Trophoblast cell (in vitro differentiated cells and primary cell): ENCODE results near the gene DLGAP1.

ENCODE experiments used
- DNase-seq, 2 donors: peaks; one replicate each; pipeline ENCODE4 v3.0.0-alpha.2; 2016
- H2AFZ ChIP-seq: 2 replicates; pipeline ENCODE4 v1.6.1; 2013; ENCODE audit warnings: low read length, moderate library complexity, mild to moderate bottlenecking; ENCODE audit not compliant: insufficient read depth, poor library complexity
- H2AK5ac ChIP-seq: 2 replicates; pipeline ENCODE4 v1.6.1; 2013; ENCODE audit warnings: mild to moderate bottlenecking, low read length
- H2BK120ac ChIP-seq: 2 replicates; pipeline ENCODE4 v1.6.1; 2013; ENCODE audit warnings: low read length, mild to moderate bottlenecking, moderate library complexity; ENCODE audit not compliant: insufficient read depth, poor library complexity
- H2BK12ac ChIP-seq: 2 replicates; pipeline ENCODE4 v1.6.1; 2013; ENCODE audit warnings: mild to moderate bottlenecking, low read length, moderate library complexity
- H2BK5ac ChIP-seq: 2 replicates; pipeline ENCODE4 v1.6.1; 2013; ENCODE audit warnings: low read length, low read depth, moderate library complexity, mild to moderate bottlenecking; ENCODE audit not compliant: poor library complexity
- H3K14ac ChIP-seq: 2 replicates; pipeline ENCODE4 v1.6.1; 2013; ENCODE audit warnings: mild to moderate bottlenecking, low read length
- H3K18ac ChIP-seq: 2 replicates; pipeline ENCODE4 v1.6.1; 2013; ENCODE audit warnings: mild to moderate bottlenecking, low read length
- H3K23ac ChIP-seq: 2 replicates; pipeline ENCODE4 v1.6.1; 2013; ENCODE audit warnings: low read length
- H3K27ac ChIP-seq: 2 replicates; pipeline ENCODE4 v1.5.1; 2013; ENCODE audit warnings: low read depth, mild to moderate bottlenecking, inconsistent platforms, low read length, moderate library complexity
- H3K27me3 ChIP-seq: 2 replicates; pipeline ENCODE4 v1.6.1; 2013; ENCODE audit warnings: inconsistent platforms, mild to moderate bottlenecking, low read length, moderate library complexity; ENCODE audit not compliant: insufficient read depth
- H3K36me3 ChIP-seq, 2 experiments: 1 replicate in 1 of 2; 2 replicates in 1 of 2; pipeline ENCODE4 v1.6.1; 2013; ENCODE audit warnings: low read length in 2 of 2, mild to moderate bottlenecking in 2 of 2, moderate library complexity in 1 of 2; ENCODE audit not compliant: insufficient read depth in 2 of 2, control insufficient read depth in 1 of 2
- H3K4ac ChIP-seq: 2 replicates; pipeline ENCODE4 v1.6.1; 2013; ENCODE audit warnings: low read depth, mild to moderate bottlenecking, low read length, moderate library complexity
- H3K4me1 ChIP-seq, 2 experiments: 1 replicate in 1 of 2; 2 replicates in 1 of 2; pipeline ENCODE4 v1.6.1; 2013; ENCODE audit warnings: low read length in 2 of 2, mild to moderate bottlenecking in 2 of 2, moderate library complexity in 1 of 2; ENCODE audit not compliant: insufficient read depth in 2 of 2, control insufficient read depth in 1 of 2
- H3K4me2 ChIP-seq: 2 replicates; pipeline ENCODE4 v1.6.1; 2013; ENCODE audit warnings: inconsistent platforms, mild to moderate bottlenecking, low read length, moderate library complexity
- H3K4me3 ChIP-seq: 2 replicates; pipeline ENCODE4 v1.5.1; 2013; ENCODE audit warnings: mild to moderate bottlenecking, low read depth, low read length, inconsistent platforms
- H3K79me1 ChIP-seq: one replicate; pipeline ENCODE4 v1.6.1; 2013; ENCODE audit warnings: low read length
- H3K79me2 ChIP-seq: 2 replicates; pipeline ENCODE4 v1.6.1; 2013; ENCODE audit warnings: low read length, mild to moderate bottlenecking; ENCODE audit not compliant: control insufficient read depth, insufficient read depth, poor library complexity
- H3K9ac ChIP-seq: 2 replicates; pipeline ENCODE4 v1.6.1; 2013; ENCODE audit warnings: mild to moderate bottlenecking, low read length
- H3K9me3 ChIP-seq: 2 replicates; pipeline ENCODE4 v1.6.1; 2013; ENCODE audit warnings: low read depth, mild to moderate bottlenecking, control low read depth, inconsistent platforms, low read length; ENCODE audit not compliant: insufficient read depth
- H4K12ac ChIP-seq: 2 replicates; pipeline ENCODE4 v1.6.1; 2013; ENCODE audit warnings: low read depth, mild to moderate bottlenecking, low read length, moderate library complexity
- H4K8ac ChIP-seq: 2 replicates; pipeline ENCODE4 v1.6.1; 2013; ENCODE audit warnings: low read depth, mild to moderate bottlenecking, low read length, moderate library complexity
- H4K91ac ChIP-seq: one replicate; pipeline ENCODE4 v1.6.1; 2013; ENCODE audit warnings: low read depth, mild to moderate bottlenecking, low read length, moderate library complexity
- WGBS: extraction: QIAGEN DNeasy Blood & Tissue Kit; methylation state at CpG from one replicate; pipeline ENCODE4 v1.1.7; 2013; ENCODE audit warnings: missing lambda C conversion rate; ENCODE audit not compliant: insufficient read length, insufficient coverage; ENCODE audit errors: extremely low coverage; 5-methylcytosine and 5-hydroxymethylcytosine counted together

Gene DLGAP1

GRCh38 chr18:3671176-3671575 is 783.9 kb downstream of the DLGAP1 start:
- no peaks in the 10 kb centered on the region for H3K79me2 ChIP-seq
- H2BK12ac ChIP-seq: no peak overlapping the region
- no peaks in the 10 kb centered on the region for H3K27me3 ChIP-seq
- H3K18ac ChIP-seq: no peak overlapping the region
- no peak overlapping the region for H3K4ac ChIP-seq
- no peak overlapping the region for H3K23ac ChIP-seq
- no peak overlapping the region for H3K4me2 ChIP-seq
- no peak overlapping the region for H3K9ac ChIP-seq
- WGBS: no CpG with 5 or more reads among the region's 2 CpGs
- no peak overlapping the region for H2BK120ac ChIP-seq
- no peak overlapping the region for H3K14ac ChIP-seq
- no peak overlapping the region for H3K4me3 ChIP-seq
- DNase-seq: no peak
- H2AFZ ChIP-seq: no peak overlapping the region
- H3K36me3 ChIP-seq: no peaks in the 10 kb centered on the region
- H4K12ac ChIP-seq: no peak overlapping the region
- H4K91ac ChIP-seq: no peak overlapping the region
- no peaks in the 10 kb centered on the region for H3K4me1 ChIP-seq
- H2BK5ac ChIP-seq: no peak overlapping the region
- no peaks in the 10 kb centered on the region for H3K9me3 ChIP-seq
- no peaks in the 10 kb centered on the region for H3K79me1 ChIP-seq
- no peak overlapping the region for H3K27ac ChIP-seq
- no peak overlapping the region for H2AK5ac ChIP-seq
- no peak overlapping the region for H4K8ac ChIP-seq

GRCh38 chr18:3669376-3669775 is 785.7 kb downstream of the DLGAP1 start:
- H4K8ac ChIP-seq: no peak overlapping the region
- no peak overlapping the region for H2BK120ac ChIP-seq
- H4K12ac ChIP-seq: no peak overlapping the region
- H3K4me1 ChIP-seq: peaks cover under 1 to 2% of the 10 kb centered on the region in 2 experiments
- no peak overlapping the region for H3K18ac ChIP-seq
- H2BK12ac ChIP-seq: no peak overlapping the region
- H4K91ac ChIP-seq: no peak overlapping the region
- no peaks in the 10 kb centered on the region for H3K9me3 ChIP-seq
- no peaks in the 10 kb centered on the region for H3K27me3 ChIP-seq
- H3K9ac ChIP-seq: no peak overlapping the region
- H3K27ac ChIP-seq: no peak overlapping the region
- no peak overlapping the region for H2BK5ac ChIP-seq
- no peak for DNase-seq
- no peaks in the 10 kb centered on the region for H3K79me2 ChIP-seq
- peaks cover 10% of the 10 kb centered on the region for H3K79me1 ChIP-seq
- no peak overlapping the region for H2AFZ ChIP-seq
- no peak overlapping the region for H3K4me2 ChIP-seq
- no peak overlapping the region for H2AK5ac ChIP-seq
- no peak overlapping the region for H3K4me3 ChIP-seq
- no peaks in the 10 kb centered on the region for H3K36me3 ChIP-seq
- no CpG with 5 or more reads among the region's 17 CpGs for WGBS
- H3K14ac ChIP-seq: no peak overlapping the region
- H3K23ac ChIP-seq: no peak overlapping the region
- no peak overlapping the region for H3K4ac ChIP-seq

DNA sequence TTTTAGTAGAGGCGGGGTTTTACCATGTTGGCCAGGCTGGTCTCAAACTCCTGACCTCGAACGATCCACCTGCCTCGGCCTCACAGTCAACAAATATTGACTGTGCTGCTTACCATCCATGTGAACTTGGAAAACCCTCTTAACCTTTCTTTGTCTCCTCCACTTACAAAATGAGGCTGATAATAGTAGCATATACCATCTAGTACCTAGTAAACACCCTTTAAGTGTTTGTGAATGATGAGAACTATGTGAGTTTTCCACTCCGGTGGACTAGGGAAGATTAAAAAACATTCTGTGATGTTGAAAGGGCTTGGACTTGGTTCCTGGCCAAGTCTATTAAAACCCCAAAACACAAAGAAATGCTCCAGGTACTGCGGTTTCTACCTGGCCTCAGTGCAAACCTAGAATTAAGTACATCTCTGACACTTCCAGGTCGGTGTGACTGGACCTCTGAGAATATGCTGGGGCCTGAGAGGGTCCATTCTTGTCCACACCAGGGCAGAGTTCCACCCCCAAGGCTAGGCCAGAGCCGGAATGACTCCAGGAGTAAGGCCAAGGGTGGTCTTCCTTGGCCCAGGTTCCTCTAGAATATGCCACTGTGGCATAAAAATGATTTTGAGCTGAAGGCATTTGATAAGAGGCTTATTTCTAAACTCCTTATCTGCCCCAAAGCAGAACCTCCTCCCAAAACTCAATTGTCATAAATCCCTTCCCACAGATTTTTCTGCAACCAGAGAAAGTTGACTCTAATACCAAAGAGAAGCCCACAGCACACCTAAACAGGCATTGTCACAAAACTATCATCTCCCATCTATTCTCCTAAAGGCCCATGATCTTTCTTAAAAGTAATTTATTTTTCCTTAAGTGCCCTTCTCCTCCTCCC is 787.6 kb downstream of the DLGAP1 start:
- Histone ChIP-seq H4K12ac (no peak overlapping the region), H3K14ac (no peak overlapping the region), H3K27me3 (no peaks in the 10 kb centered on the region), H3K79me1 (peaks cover 11% of the 10 kb centered on the region), H3K4me1 (peaks cover 2 to 4% of the 10 kb centered on the region in 2 experiments), H2BK12ac (peak overlapping the region; percentile 95), H3K18ac (no peak overlapping the region), H3K4me3 (no peak overlapping the region), H3K36me3 (no peaks in the 10 kb centered on the region), H2BK5ac (peak overlapping the region; percentile 9), H3K23ac (no peak overlapping the region), H3K9ac (no peak overlapping the region), H4K8ac (no peak overlapping the region), H2BK120ac (peak overlapping the region; percentile 63), H4K91ac (peak overlapping the region; percentile 70), H2AFZ (no peak overlapping the region), H3K4me2 (no peak overlapping the region), H3K4ac (no peak overlapping the region), H3K9me3 (no peaks in the 10 kb centered on the region), H2AK5ac (peak overlapping the region; percentile 68), H3K79me2 (peaks cover 1% of the 10 kb centered on the region), H3K27ac (no peak overlapping the region)
- no CpG with 5 or more reads among the region's 8 CpGs for WGBS
- DNase-seq: no peak

DNA sequence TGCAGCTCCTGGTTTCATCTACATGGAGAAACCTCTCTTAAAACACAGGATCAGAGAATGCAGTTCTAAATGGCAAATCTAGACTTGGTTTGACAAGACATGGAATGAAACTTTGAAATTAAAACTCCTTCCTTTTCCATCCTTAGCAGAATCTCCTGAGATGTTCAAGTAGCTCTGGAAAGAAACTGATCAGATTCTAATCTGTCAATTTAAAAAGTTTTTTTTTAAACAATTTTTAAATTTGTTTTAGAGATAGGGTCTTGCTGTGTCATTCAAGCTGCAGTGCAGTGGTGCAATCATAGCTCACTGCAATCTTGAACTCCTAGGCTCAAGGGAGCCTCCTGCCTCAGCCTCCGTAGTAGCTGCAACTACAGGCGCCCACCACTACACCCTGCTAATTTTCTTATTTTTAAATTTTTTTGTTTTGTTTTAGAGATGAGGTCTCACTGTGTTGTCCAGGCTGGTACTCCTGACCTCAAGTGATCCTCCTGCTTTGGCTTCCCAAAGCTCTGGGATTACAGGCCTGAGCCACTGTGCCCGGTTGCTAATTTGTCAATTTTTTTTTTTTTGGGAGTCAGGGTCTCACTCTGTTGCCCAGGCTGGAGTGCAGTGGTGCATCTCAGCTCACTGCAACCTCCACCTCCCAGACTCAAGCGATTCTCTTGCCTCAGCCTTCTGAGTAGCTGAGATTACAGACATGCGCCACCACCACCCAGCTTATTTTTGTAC is 788.4 kb downstream of the DLGAP1 start:
- Histone ChIP-seq H3K9ac (no peak overlapping the region), H3K27me3 (no peaks in the 10 kb centered on the region), H4K8ac (no peak overlapping the region), H4K91ac (peak overlapping the region; percentile 33), H3K79me1 (peaks cover 11% of the 10 kb centered on the region), H3K23ac (no peak overlapping the region), H2AK5ac (no peak overlapping the region), H2BK12ac (peak overlapping the region; percentile 79), H2BK120ac (peak overlapping the region; percentile 62), H4K12ac (no peak overlapping the region), H3K4ac (no peak overlapping the region), H3K27ac (peak overlapping the region; percentile 91), H2AFZ (no peak overlapping the region), H3K9me3 (no peaks in the 10 kb centered on the region), H3K14ac (no peak overlapping the region), H3K4me3 (no peak overlapping the region), H3K18ac (no peak overlapping the region), H3K36me3 (no peaks in the 10 kb centered on the region), H2BK5ac (no peak overlapping the region), H3K4me1 (peaks cover 2 to 4% of the 10 kb centered on the region in 2 experiments), H3K4me2 (no peak overlapping the region), H3K79me2 (peaks cover 1% of the 10 kb centered on the region)
- WGBS: no CpG with 5 or more reads among the region's 5 CpGs
- DNase-seq: no peak
